IMR-90 (cell line): ENCODE results near the gene CWC27. TPM values are rescaled to one million over a fixed set of nuclear protein-coding genes. Genes with fewer than 3 reads are reported as not detected.

ENCODE experiments used
- ATAC-seq: fragments of 200-7000 bp; cut with Tn5 transposase; 2 replicates; pipeline ENCODE4 v1.9.1; 2020; ENCODE audit warnings: low read depth, mild to moderate bottlenecking, moderate library complexity
- BruUV-seq: library from RNA; stranded (reverse); fragments of 400-500 nt; replicated peaks from 2 replicates; lab custom pipeline; 2021; lab: Mats Ljungman, UMichigan
- CTCF ChIA-PET: fragments of 300-600 bp; formaldehyde crosslinking; extraction: SDS; loops from one replicate; lab custom pipeline; 2021; ENCODE audit warnings: antibody characterized with exemption; lab: Yijun Ruan, JAX
- POLR2A ChIA-PET: fragments of 300-600 bp; sonication (Branson Sonifier 250); formaldehyde crosslinking; loops from one replicate; lab custom pipeline; 2022; ENCODE audit warnings: antibody characterized with exemption; ENCODE audit not compliant: unreplicated experiment; lab: Charles Lee
- DNase-seq: peaks from one replicate; pipeline ENCODE4 v3.0.0; 2013
- H2AFZ ChIP-seq: replicated peaks from 2 replicates; pipeline ENCODE3; 2013; ENCODE audit warnings: low read length, mild to moderate bottlenecking; ENCODE audit not compliant: poor library complexity
- H2AK5ac ChIP-seq: 2 replicates; pipeline ENCODE4 v1.6.1; 2013; ENCODE audit warnings: low read depth, low read length, inconsistent platforms
- H2AK9ac ChIP-seq: replicated peaks from 2 replicates; pipeline ENCODE3; 2013; ENCODE audit warnings: mild to moderate bottlenecking, low read depth, low read length, moderate library complexity; ENCODE audit not compliant: poor library complexity
- H2BK120ac ChIP-seq: 2 replicates; pipeline ENCODE4 v1.6.1; 2013; ENCODE audit warnings: low read depth, low read length, inconsistent platforms
- H2BK15ac ChIP-seq: 3 replicates; pipeline ENCODE4 v1.6.1; 2013; ENCODE audit warnings: low read depth, low read length, inconsistent platforms
- H2BK20ac ChIP-seq: 2 replicates; pipeline ENCODE4 v1.6.1; 2013; ENCODE audit warnings: low read depth, mild to moderate bottlenecking, inconsistent platforms, low read length, moderate library complexity
- H2BK5ac ChIP-seq: 2 replicates; pipeline ENCODE4 v1.6.1; 2013; ENCODE audit warnings: mild to moderate bottlenecking, low read depth, low read length, inconsistent platforms; ENCODE audit not compliant: poor library complexity, severe bottlenecking
- H3K14ac ChIP-seq: replicated peaks from 2 replicates; pipeline ENCODE4 v1.6.1; 2013; ENCODE audit warnings: low read depth, low read length, inconsistent platforms
- H3K18ac ChIP-seq: 2 replicates; pipeline ENCODE4 v1.6.1; 2013; ENCODE audit warnings: low read depth, low read length, control low read depth
- H3K23ac ChIP-seq: 2 replicates; pipeline ENCODE4 v1.6.1; 2013; ENCODE audit warnings: low read depth, low read length, inconsistent platforms
- H3K27ac ChIP-seq: 2 replicates; pipeline ENCODE4 v1.5.1; 2013; ENCODE audit warnings: mild to moderate bottlenecking, control low read depth, low read length; ENCODE audit not compliant: insufficient read depth
- H3K27me3 ChIP-seq: 2 replicates; pipeline ENCODE4 v1.6.1; 2013; ENCODE audit warnings: low read length; ENCODE audit not compliant: control insufficient read depth, insufficient read depth
- H3K36me3 ChIP-seq: 2 replicates; pipeline ENCODE4 v1.6.1; 2013; ENCODE audit warnings: low read length, mixed read lengths; ENCODE audit not compliant: control insufficient read depth, insufficient read depth
- H3K4ac ChIP-seq: 2 replicates; pipeline ENCODE4 v1.6.1; 2013; ENCODE audit warnings: low read depth, low read length, inconsistent platforms
- H3K4me1 ChIP-seq: 2 replicates; pipeline ENCODE4 v1.6.1; 2013; ENCODE audit warnings: low read length, mixed read lengths; ENCODE audit not compliant: control insufficient read depth, insufficient read depth
- H3K4me2 ChIP-seq: 2 replicates; pipeline ENCODE4 v1.6.1; 2013; ENCODE audit warnings: low read depth, mild to moderate bottlenecking, control low read depth, low read length, moderate library complexity
- H3K4me3 ChIP-seq: 2 replicates; pipeline ENCODE4 v1.5.1; 2013; ENCODE audit warnings: low read depth, mild to moderate bottlenecking, control low read depth, low read length, moderate library complexity; ENCODE audit not compliant: insufficient read depth
- H3K56ac ChIP-seq: 2 replicates; pipeline ENCODE4 v1.6.1; 2013; ENCODE audit warnings: low read length, inconsistent platforms; ENCODE audit not compliant: insufficient read depth; ENCODE audit errors: extremely low read depth
- H3K79me1 ChIP-seq, 2 experiments: 2 replicates each; pipeline ENCODE4 v1.6.1; 2013; ENCODE audit warnings: low read length in 2 of 2, inconsistent platforms in 1 of 2, low read depth in 1 of 2
- H3K9ac ChIP-seq: 2 replicates; pipeline ENCODE4 v1.6.1; 2013; ENCODE audit warnings: low read depth, low read length, control low read depth
- H3K9me1 ChIP-seq: 2 replicates; pipeline ENCODE4 v1.6.1; 2013; ENCODE audit warnings: low read length, inconsistent platforms; ENCODE audit not compliant: insufficient read depth
- H3K9me3 ChIP-seq: 2 replicates; pipeline ENCODE4 v1.6.1; 2013; ENCODE audit warnings: low read length; ENCODE audit not compliant: control insufficient read depth, insufficient read depth
- H4K20me1 ChIP-seq: 2 replicates; pipeline ENCODE4 v1.6.1; 2013; ENCODE audit warnings: low read length, inconsistent platforms; ENCODE audit not compliant: insufficient read depth
- H4K5ac ChIP-seq: 2 replicates; pipeline ENCODE4 v1.6.1; 2013; ENCODE audit warnings: mild to moderate bottlenecking, low read depth, low read length, control low read depth
- H4K8ac ChIP-seq, 2 experiments: 2 replicates each; pipeline ENCODE4 v1.6.1; 2013; ENCODE audit warnings: low read depth in 2 of 2, low read length in 2 of 2, control low read depth in 1 of 2, inconsistent platforms in 1 of 2
- H4K91ac ChIP-seq: 2 replicates; pipeline ENCODE4 v1.6.1; 2013; ENCODE audit warnings: low read depth, low read length, inconsistent platforms; ENCODE audit not compliant: insufficient read depth
- CEBPB ChIP-seq: IDR thresholded peaks from 2 replicates; pipeline ENCODE4 v1.6.1; 2012; ENCODE audit warnings: low read depth, low read length, improper control_type of control experiment
- CTCF ChIP-seq: conservative IDR thresholded peaks from 2 replicates; pipeline ENCODE4 v1.5.1; 2012; ENCODE audit warnings: mild to moderate bottlenecking, low read depth, low read length, improper control_type of control experiment
- RCOR1 ChIP-seq: IDR thresholded peaks from 2 replicates; pipeline ENCODE4 v1.6.1; 2012; ENCODE audit warnings: mild to moderate bottlenecking, low read length, improper control_type of control experiment; ENCODE audit not compliant: insufficient replicate concordance
- RFX5 ChIP-seq: IDR thresholded peaks from 2 replicates; pipeline ENCODE4 v1.8.0; 2012; ENCODE audit warnings: low read depth, mild to moderate bottlenecking, low read length, moderate library complexity
- WGBS, 2 experiments: methylation state at CpG; one replicate each; pipeline versions ENCODE4 v1.1.5 to v1.1.7; 2013; ENCODE audit warnings: missing lambda C conversion rate in 2 of 2; ENCODE audit not compliant: insufficient read length in 1 of 2; ENCODE audit errors: extremely low coverage in 2 of 2; 5-methylcytosine and 5-hydroxymethylcytosine counted together
- dilution Hi-C: fragments of 300-500 bp; cut with HindIII; formaldehyde crosslinking; loops from one replicate; pipeline ENCODE4 v1.14.3; 2018; ENCODE audit warnings: low sequenced_read_pairs; ENCODE audit not compliant: unreplicated experiment
- in situ Hi-C: fragments of 300-500 bp; cut with MboI; formaldehyde crosslinking; loops from 3 replicates; pipeline ENCODE4 v1.14.3; 2019; ENCODE audit warnings: low sequenced_read_pairs, inconsistent platforms, mixed read lengths
- intact Hi-C: fragments of 100-400 bp; cut with micrococcal nuclease; formaldehyde crosslinking; loops from 2 replicates; pipeline ENCODE4 v1.10.0; 2022
- polyA plus RNA-seq, 3 experiments: library from polyadenylated mRNA; depleted of rRNA; stranded (reverse); fragments of >200 nt; gene quantifications; 2 replicates each; pipeline ENCODE4 v1.2.3, GENCODE V29; 2012; ENCODE audit warnings: low replicate concordance in 1 of 3
- total RNA-seq: library from RNA; depleted of rRNA; stranded (reverse); fragments of >200 nt; gene quantifications from 2 replicates; pipeline ENCODE4 v1.2.3, GENCODE V29; 2012

Gene CWC27
- total and polyA plus RNA-seq, 2 of the 4 experiments (the other 2 are of a cell fraction): 13.3 to 17.1 TPM

- Histone ChIP-seq H4K5ac (no peak overlapping the region), H4K20me1 (no peaks in the 10 kb centered on the region), H2BK5ac (no peak overlapping the region), H3K4me2 (no peak overlapping the region), H3K27ac (no peak overlapping the region), H3K14ac (no peak overlapping the region), H2AK5ac (no peak overlapping the region), H3K4ac (no peak overlapping the region), H4K91ac (no peak overlapping the region), H2AK9ac (no peak overlapping the region), H3K36me3 (no peaks in the 10 kb centered on the region), H2AFZ (no peak overlapping the region), H3K4me3 (no peak overlapping the region), H3K9ac (no peak overlapping the region), H2BK15ac (no peak overlapping the region), H3K23ac (no peak overlapping the region), H4K8ac (no peak overlapping the region), H3K56ac (no peak overlapping the region), H3K27me3 (no peaks in the 10 kb centered on the region), H3K4me1 (no peaks in the 10 kb centered on the region), H3K9me3 (peaks cover 2% of the 10 kb centered on the region; the same call in 1 of the 2 replicates), H3K79me1 (0 out of 4 replicates have a peak, but pooled peaks cover 0 to 4% of the 10 kb centered on the region in 2 experiments), H3K9me1 (no peaks in the 10 kb centered on the region), H2BK20ac (no peak overlapping the region), H2BK120ac (no peak overlapping the region), H3K18ac (no peak overlapping the region)
- POLR2A ChIA-PET: no interaction called here
- DNase-seq (no peak), ATAC-seq (no peak)
- dilution Hi-C loops: no loop called here
- CTCF ChIA-PET: no interaction called here
- intact Hi-C loops: loop anchor here (10.0 kb wide), 1 partner anchor 318 kb away; no protein-coding TSS in a partner anchor
- no CpG with 5 or more reads among the region's 3 CpGs for WGBS, 2 experiments
- in situ Hi-C loops: loop anchor here (10.0 kb wide), 2 partner anchors 138 to 532 kb away; partner anchors contain the start of gene ADAMTS6
- no TSS peak for BruUV-seq
- TF ChIP-seq RFX5 (no peak), CTCF (no peak), RCOR1 (no peak), CEBPB (no peak)
These were observed 184.4 kb downstream of the CWC27 start for GRCh38 chr5:64952951-64953673.
